Esophagus (tissue), 2 donors: Measurements from ENCODE around the gene SPG21. TPM values are rescaled to one million over a fixed set of nuclear protein-coding genes. Genes with fewer than 3 reads are reported as not detected.

Experiments
- H3K27ac ChIP-seq, 2 donors: one replicate each; pipeline ENCODE4 v1.5.1; 2013; ENCODE audit warnings: low read depth in 2 of 2, mild to moderate bottlenecking in 2 of 2, inconsistent platforms in 1 of 2, low read length in 1 of 2, moderate library complexity in 1 of 2
- H3K27me3 ChIP-seq, 2 donors: one replicate each; pipeline ENCODE4 v1.6.1; 2013; ENCODE audit warnings: low read length in 2 of 2, control low read depth in 1 of 2, mild to moderate bottlenecking in 1 of 2; ENCODE audit not compliant: insufficient read depth in 2 of 2, control insufficient read depth in 1 of 2
- H3K36me3 ChIP-seq, 2 donors: one replicate each; pipeline ENCODE4 v1.6.1; 2013; ENCODE audit warnings: low read length in 1 of 2; ENCODE audit not compliant: control insufficient read depth in 2 of 2, insufficient read depth in 2 of 2
- H3K4me1 ChIP-seq, 2 donors: one replicate each; pipeline ENCODE4 v1.6.1; 2013; ENCODE audit warnings: low read length in 1 of 2; ENCODE audit not compliant: control insufficient read depth in 2 of 2, insufficient read depth in 2 of 2
- H3K4me3 ChIP-seq, 2 donors: one replicate each; pipeline ENCODE4 v1.5.1; 2013; ENCODE audit warnings: low read length in 2 of 2, mild to moderate bottlenecking in 2 of 2, low read depth in 1 of 2, moderate library complexity in 1 of 2
- H3K9me3 ChIP-seq, 2 donors: one replicate each; pipeline ENCODE4 v1.6.1; 2013; ENCODE audit warnings: mild to moderate bottlenecking in 2 of 2, low read depth in 1 of 2, low read length in 1 of 2, moderate library complexity in 1 of 2; ENCODE audit not compliant: control insufficient read depth in 2 of 2, insufficient read depth in 1 of 2
- WGBS, 2 donors: extraction: QIAGEN DNeasy Blood & Tissue Kit; methylation state at CpG; one replicate each; pipeline ENCODE4 v1.1.7; 2013; 5-methylcytosine and 5-hydroxymethylcytosine counted together
- polyA plus RNA-seq, 2 donors: library from polyadenylated mRNA; stranded (reverse); fragments of 200-250 nt; gene quantifications; one replicate each; pipeline ENCODE4 v1.2.3, GENCODE V29; 2013
- donor health status: healthy with polysubstance abuse.
- donor health status: Bipolar disorder and iron deficiency.

SPG21 gene
- polyA plus RNA-seq, 2 donors = 22.9 to 34.3 TPM

DNA sequence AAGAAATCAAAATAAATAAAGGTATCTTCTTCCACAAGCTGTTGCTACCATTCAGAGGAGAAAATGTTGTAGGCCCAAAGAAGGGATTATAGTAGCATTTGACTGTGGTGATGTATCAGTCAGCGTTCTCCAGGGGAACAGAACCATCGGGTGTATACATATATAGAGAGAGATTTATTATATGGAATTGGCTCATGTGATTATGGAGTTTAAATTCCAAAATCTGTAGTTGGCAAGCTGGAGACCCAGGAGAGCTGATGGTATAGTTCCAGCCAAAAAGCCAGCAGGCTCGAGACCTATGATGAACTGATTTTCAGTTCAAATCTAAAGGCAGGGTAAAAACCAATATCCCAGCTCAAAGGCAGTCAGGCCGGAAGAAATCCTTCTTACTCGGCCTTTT, 7.4 kb upstream of the SPG21 start:
- H3K4me1 ChIP-seq = no peaks in the 10 kb centered on the region
- H3K27ac ChIP-seq = no peak overlapping the region
- WGBS, 2 donors = 74 to 77% methylated on average over 5 of the region's 5 CpGs
- no peaks in the 10 kb centered on the region for H3K9me3 ChIP-seq
- H3K27me3 ChIP-seq = no peaks in the 10 kb centered on the region
- no peak overlapping the region for H3K4me3 ChIP-seq
- no peaks in the 10 kb centered on the region for H3K36me3 ChIP-seq

DNA sequence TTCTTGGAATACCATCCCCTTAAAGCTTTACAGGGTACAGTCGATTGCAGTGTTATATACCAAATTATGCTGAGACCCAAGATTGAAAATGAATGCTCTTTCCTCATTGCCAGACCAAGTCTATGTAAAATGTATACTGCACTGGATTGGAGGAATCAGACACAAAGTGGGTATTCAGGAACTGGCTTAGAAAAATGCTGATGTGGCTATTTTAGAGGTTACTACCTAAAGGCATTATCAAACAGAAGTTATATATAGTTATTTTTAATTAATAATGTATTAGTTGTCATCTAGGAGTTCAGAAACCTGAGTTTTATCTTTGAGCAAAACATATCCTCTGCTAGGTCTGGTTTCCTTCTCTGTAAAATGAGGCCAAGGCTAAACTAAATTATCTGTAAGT, 3.6 kb upstream of the SPG21 start:
- no peak overlapping the region for H3K4me3 ChIP-seq
- H3K9me3 ChIP-seq = no peaks in the 10 kb centered on the region
- H3K27me3 ChIP-seq = no peaks in the 10 kb centered on the region
- no peaks in the 10 kb centered on the region for H3K36me3 ChIP-seq
- H3K27ac ChIP-seq = no peak overlapping the region
- H3K4me1 ChIP-seq = no peaks in the 10 kb centered on the region
- 63 to 64% methylated on average over 1 of the region's 1 CpG for WGBS, 2 donors

- Histone ChIP-seq H3K27ac (no peak overlapping the region), H3K27me3 (no peaks in the 10 kb centered on the region), H3K9me3 (no peaks in the 10 kb centered on the region), H3K4me3 (no peak overlapping the region), H3K4me1 (no peaks in the 10 kb centered on the region), H3K36me3 (no peaks in the 10 kb centered on the region)
- WGBS, 2 donors = 60 to 63% methylated on average over 2 of the region's 2 CpGs
Measured at GRCh38 chr15:64991536-64992135, 1.9 kb upstream of the SPG21 start.

DNA sequence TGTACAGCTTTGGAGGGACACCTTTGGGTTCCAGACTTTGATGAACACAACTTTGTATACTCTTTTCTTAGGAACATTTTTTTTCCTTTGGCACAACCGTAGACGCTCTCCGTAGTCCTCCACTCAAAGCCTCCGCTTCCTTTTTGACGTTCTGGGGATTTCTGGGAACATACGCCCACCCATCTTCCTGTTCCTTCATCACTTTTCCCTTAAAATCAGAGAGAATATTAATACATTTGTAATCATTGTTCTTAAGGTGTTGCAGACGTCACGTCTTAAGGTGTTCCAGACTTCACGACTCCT, 405 bp upstream of the SPG21 start:
- no peaks in the 10 kb centered on the region for H3K36me3 ChIP-seq
- H3K27me3 ChIP-seq = no peaks in the 10 kb centered on the region
- H3K4me1 ChIP-seq = no peaks in the 10 kb centered on the region
- H3K9me3 ChIP-seq = no peaks in the 10 kb centered on the region
- peak overlapping the region; percentile 86 to 98 for H3K4me3 ChIP-seq
- H3K27ac ChIP-seq = peak overlapping the region; percentile 48 to 89
- 3% methylated on average over 9 of the region's 9 CpGs for WGBS, 2 donors

- no peaks in the 10 kb centered on the region for H3K36me3 ChIP-seq
- H3K4me1 ChIP-seq = no peaks in the 10 kb centered on the region
- no peak overlapping the region for H3K4me3 ChIP-seq
- no peak overlapping the region for H3K27ac ChIP-seq
- H3K9me3 ChIP-seq = no peaks in the 10 kb centered on the region
- 52 to 64% methylated on average over 3 of the region's 3 CpGs for WGBS, 2 donors
- no peaks in the 10 kb centered on the region for H3K27me3 ChIP-seq
Measured at GRCh38 chr15:64987136-64987535, 2.6 kb downstream of the SPG21 start.

GRCh38 chr15:64985366-64986033, 4.2 kb downstream of the SPG21 start:
- H3K36me3 ChIP-seq = no peaks in the 10 kb centered on the region
- H3K4me3 ChIP-seq = no peak overlapping the region
- peak overlapping the region; percentile 62 to 80 for H3K27ac ChIP-seq
- H3K27me3 ChIP-seq = no peaks in the 10 kb centered on the region
- H3K9me3 ChIP-seq = no peaks in the 10 kb centered on the region
- 53 to 59% methylated on average over 9 of the region's 9 CpGs for WGBS, 2 donors
- H3K4me1 ChIP-seq = no peaks in the 10 kb centered on the region

DNA sequence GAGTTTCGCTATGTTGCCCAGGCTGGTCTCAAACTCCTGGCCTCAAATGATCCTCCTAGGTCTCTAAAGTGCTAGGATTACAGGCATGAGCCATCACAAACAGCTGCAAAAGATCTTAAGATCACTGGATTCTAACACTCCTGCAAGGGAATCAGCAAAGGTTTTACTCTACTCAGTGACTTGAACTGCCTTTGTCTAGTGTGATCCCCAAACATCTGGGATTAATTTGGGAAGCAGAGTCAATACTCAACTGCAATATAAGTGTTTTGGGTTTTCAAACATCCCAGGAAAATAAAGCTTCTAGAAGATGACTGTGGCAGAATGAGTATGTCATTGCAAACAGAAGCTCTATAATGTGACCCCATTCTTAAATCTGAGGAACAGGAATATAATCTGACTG, 7.2 kb downstream of the SPG21 start:
- Histone ChIP-seq H3K4me1 (no peaks in the 10 kb centered on the region), H3K27me3 (no peaks in the 10 kb centered on the region), H3K4me3 (no peak overlapping the region), H3K9me3 (no peaks in the 10 kb centered on the region), H3K36me3 (peaks cover 4 to 8% of the 10 kb centered on the region in 2 donors), H3K27ac (no peak overlapping the region)
- WGBS, 2 donors = 93 to 94% methylated on average over 1 of the region's 1 CpG

GRCh38 chr15:64981812-64982431, 7.8 kb downstream of the SPG21 start:
- Histone ChIP-seq H3K27me3 (no peaks in the 10 kb centered on the region), H3K4me3 (no peak overlapping the region), H3K27ac (no peak overlapping the region), H3K9me3 (no peaks in the 10 kb centered on the region), H3K36me3 (peaks cover 6 to 8% of the 10 kb centered on the region in 2 donors), H3K4me1 (no peaks in the 10 kb centered on the region)
- WGBS, 2 donors = 89 to 92% methylated on average over 6 of the region's 6 CpGs

GRCh38 chr15:64979252-64979710, 10.4 kb downstream of the SPG21 start:
- no peaks in the 10 kb centered on the region for H3K4me1 ChIP-seq
- no peaks in the 10 kb centered on the region for H3K9me3 ChIP-seq
- WGBS, 2 donors = 79 to 82% methylated on average over 7 of the region's 7 CpGs
- H3K4me3 ChIP-seq = no peak overlapping the region
- no peaks in the 10 kb centered on the region for H3K27me3 ChIP-seq
- peaks cover 6 to 8% of the 10 kb centered on the region in 2 donors for H3K36me3 ChIP-seq
- no peak overlapping the region for H3K27ac ChIP-seq

DNA sequence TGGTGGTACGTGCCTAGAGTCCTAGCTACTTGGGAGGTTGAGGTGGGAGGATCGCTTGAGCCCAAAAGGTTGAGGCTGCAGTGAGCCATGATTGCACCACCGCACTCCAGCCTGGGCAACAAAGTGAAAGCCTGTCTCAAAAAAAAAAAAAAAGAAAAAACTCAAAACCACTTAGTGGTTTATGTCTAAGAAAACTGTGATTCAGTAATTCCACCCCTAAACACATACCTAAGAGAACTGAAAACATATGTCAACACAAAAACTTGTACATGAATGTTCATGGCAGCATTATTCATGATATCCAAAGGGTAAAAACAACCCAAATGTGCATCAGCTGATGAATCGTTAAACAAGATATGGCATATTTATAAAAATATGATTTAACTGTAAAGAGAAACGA, 14.3 kb downstream of the SPG21 start:
- H3K9me3 ChIP-seq = no peaks in the 10 kb centered on the region
- no peaks in the 10 kb centered on the region for H3K27me3 ChIP-seq
- no peaks in the 10 kb centered on the region for H3K4me1 ChIP-seq
- H3K36me3 ChIP-seq = peaks cover 12 to 13% of the 10 kb centered on the region in 2 donors
- no peak overlapping the region for H3K4me3 ChIP-seq
- 86 to 92% methylated on average over 5 of the region's 5 CpGs for WGBS, 2 donors
- no peak overlapping the region for H3K27ac ChIP-seq
